Fibroblast of skin of right quadriceps (primary cell): ENCODE results near the gene FAM114A1.
"Not testable (repeated sequence)": the region's sequence is repeated elsewhere in the genome, so short reads cannot be mapped to it uniquely, and the experiment has no call there.

Experiments used
- DNase-seq: peaks from one replicate; pipeline ENCODE4 v3.0.0-alpha.2; 2013

FAM114A1 gene

DNA sequence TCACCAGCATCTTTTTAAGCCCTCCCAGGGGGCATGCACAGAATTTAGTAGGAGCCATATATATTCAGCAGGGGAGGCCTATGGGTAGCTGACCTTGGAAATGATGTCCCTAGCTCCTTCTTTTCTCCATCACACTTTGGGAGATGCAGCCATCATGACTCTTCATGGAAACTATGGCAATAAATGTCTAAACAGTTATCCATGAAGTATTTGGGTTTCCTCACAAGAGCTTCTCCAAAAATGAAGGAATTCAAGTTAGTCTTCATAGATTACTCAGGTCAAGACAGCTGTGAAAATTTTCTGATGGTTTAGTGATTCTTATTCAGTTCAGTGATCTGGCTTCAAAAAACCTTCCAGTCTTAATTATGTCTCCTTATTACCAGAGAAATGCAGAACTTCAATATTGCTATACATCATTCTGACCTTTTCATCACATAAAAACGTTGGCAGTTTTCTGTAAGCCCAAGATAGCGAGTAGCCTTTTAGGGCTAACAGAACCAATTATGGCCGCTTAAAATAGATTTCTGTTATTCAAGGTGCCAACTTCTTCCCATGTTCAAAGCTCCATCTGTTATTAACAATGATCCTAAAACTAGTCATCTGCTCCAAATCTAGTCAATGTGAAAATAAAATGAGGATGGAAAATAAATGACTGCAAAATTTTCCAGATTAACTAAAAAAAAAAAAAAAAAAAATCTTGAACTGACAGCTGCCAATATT lies 112.1 kb downstream of the FAM114A1 start:
- DNase-seq, result peak; percentile 25

DNA sequence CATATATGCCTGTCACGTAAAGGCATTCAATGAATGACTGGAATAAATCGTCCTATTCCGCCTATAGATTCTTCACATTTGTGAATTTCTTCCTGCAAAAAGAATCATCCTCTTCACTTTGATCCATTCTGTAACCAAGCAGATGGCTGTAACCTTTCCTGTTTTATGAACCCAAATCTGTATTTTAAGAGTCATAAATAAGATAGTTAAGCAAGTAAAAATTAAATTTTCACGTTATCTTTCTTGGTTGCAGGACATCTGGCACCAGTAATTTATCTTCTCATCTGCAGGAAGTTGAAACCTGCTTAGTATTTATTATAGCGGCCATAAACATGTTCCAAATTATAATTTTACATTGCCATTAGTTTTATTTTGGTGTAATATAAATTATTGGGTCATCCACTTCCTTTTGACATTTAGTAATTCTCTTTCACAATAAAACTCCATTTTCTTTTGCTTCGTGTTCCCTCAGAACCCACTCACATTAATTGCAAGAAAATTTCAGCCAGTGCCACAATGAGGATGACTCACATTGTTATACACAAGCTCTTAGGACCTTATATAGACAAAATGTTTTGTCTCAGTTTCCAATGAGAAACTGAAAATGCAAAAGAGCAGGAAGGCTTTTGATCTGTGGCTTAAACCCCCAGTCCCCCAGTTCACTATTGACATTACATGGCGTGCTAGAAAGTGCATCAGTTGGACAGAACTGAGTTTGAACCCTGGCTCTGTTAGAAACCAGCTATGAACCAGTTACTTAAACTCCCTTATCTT lies 113.5 kb downstream of the FAM114A1 start:
- DNase-seq, result peak; percentile 90

- DNase-seq, result peak; percentile 36
These were observed 114.9 kb downstream of the FAM114A1 start for GRCh38 chr4:38982361-38983095.

GRCh38 chr4:38983291-38983690 lies 115.7 kb downstream of the FAM114A1 start:
- no peak for DNase-seq

DNA sequence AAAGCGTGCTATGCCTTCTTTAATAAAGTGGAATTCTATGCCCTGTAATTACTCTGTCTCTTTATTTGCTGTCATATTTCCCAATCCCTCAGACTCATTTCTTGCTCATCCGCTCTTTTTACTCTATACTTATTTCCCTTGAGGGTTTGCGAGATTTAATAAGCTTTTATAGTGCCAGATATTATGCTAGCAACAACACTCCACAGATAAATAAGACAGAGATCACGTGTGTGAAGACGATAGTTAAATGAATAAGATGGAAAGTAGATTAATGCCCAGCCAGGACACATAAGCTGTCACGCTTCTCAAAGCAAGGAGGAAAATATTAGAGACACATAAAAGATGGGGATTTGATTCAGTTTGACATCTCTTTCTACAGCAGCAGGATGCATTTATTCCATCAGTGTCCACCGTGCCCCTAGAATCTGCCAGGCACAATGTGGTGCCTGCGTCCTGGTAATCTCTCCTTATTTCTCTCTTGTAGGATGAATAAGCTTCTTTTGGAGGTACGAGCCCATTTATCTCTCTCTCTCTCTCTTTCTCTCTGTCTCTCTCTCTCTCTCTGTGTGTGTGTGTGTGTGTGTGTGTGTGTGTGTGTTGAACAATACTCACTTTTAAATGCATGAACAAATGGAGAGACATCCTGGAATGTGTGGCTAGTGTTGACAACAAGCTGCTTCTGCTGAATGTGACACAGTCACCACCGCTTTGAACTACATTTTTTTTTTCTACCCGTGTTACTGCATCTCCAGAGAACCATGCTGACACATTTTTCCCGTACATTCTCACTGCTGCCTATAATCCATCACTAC lies 116.4 kb downstream of the FAM114A1 start:
- DNase-seq, result peak; percentile 78

DNA sequence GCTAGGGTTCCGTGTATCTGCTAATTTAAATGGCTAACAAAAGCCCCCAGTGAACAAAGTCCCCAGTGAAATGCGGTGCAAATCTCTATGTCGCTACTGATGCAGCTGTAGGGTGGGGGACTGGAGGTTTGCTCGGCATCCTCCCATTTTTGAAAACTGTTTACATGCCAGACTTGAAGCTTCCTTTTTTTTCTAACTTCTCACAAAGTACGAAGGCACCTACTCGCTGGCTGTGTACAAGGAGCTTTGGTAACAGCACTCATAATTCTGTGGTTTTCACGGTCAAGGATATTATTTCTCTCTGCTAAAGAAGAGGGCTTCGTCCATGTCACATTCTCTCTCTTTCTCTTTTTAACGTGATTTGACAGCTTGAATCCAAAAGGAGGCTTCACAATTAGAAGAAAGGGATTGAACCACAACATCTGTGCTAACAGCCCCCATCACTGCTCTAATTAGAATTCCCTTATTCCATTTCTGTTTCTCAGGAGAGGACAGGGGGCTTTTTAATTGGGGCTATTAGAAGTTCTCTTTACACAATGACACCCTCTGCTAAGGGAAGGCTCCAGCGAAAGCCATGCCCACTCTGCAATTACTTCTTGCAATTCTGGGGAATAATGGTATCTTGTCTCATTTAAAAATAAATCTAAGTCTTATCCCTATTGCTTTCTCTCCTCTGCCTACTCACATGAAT lies 117.9 kb downstream of the FAM114A1 start:
- DNase-seq, result no peak

GRCh38 chr4:38987491-38987890 lies 119.9 kb downstream of the FAM114A1 start:
- DNase-seq, result no peak

- not testable (repeated sequence) for DNase-seq
These were observed 120.7 kb downstream of the FAM114A1 start for GRCh38 chr4:38988353-38988752.

DNA sequence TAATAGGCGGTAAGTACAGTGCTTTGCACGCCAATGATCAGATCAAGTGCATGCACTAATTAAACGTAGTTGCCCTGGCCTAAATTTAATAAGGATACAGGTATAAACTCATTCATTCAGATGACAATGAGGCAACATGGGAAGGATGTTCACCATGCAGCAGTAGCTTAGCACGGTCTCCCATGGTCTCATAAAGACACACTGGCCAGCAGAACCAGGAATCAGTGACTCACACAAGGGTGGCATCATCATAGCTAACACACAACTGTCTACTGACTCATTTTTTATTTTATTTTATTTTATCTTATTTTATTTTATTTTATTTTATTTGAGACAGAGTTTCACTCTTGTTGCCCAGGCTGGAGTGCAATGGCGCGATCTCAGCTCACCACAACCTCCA lies 121.9 kb downstream of the FAM114A1 start:
- DNase-seq, result no peak

- no peak for DNase-seq
These were observed 122.6 kb downstream of the FAM114A1 start for GRCh38 chr4:38990241-38990640.

- DNase-seq, result no peak
These were observed 126.1 kb downstream of the FAM114A1 start for GRCh38 chr4:38993683-38994082.

DNA sequence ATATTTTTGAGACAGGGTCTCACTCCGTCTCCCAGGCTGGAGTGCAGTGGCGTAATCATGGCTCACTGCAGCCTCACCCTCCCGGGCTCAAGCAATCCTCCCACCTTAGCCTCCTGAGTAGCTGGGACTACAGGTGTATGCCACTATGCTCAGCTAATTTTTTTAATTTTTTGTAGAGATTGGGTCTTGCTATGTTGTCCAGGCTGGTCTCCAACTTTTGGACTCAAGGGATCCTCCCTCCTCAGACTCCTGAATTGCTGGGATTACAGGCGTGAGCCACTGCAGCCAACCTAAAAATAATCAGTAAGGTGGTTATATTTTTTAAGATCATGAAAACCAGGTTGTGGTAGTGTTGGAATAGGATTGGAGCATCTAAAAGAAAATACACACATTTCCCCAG lies 126.5 kb downstream of the FAM114A1 start:
- DNase-seq, result no peak
